ENCODE data around the gene ITGA5. TPM values are rescaled to one million over a fixed set of nuclear protein-coding genes. Genes with fewer than 3 reads are reported as not detected.

The ITGA5 gene
- total and polyA plus RNA-seq, 9 of the 15 experiments (the other 6 are each of a cell fraction or from before 2014, with no cell fraction given): 9.1 to 82.1 (median 47.4) TPM

GRCh38 chr12:54419088-54419887 is at the start of gene ITGA5 (continued):
- TF ChIP-seq ZBTB5 (IDR thresholded peaks at IDR 0.05) (no peak), MTA3 (IDR thresholded peaks at IDR 0.05; ENCODE audit: borderline replicate concordance) (0 out of 2 replicates have a peak, but pooled peaks have one; percentile 28), ZNF395 (CRISPR knock-in tag; IDR thresholded peaks at IDR 0.05) (no peak), HDAC8 (tag; IDR thresholded peaks at IDR 0.05) (no peak), DLX4 (CRISPR knock-in tag; IDR thresholded peaks at IDR 0.05) (no peak), RFX1 (IDR thresholded peaks at IDR 0.05) (no peak), SAFB (IDR thresholded peaks at IDR 0.05; ENCODE audit: borderline replicate concordance, low read depth, low read length) (no peak), RAD21 (CRISPR knock-in tag; conservative IDR thresholded peaks at IDR 0.05 in 1 of 2, IDR thresholded peaks at IDR 0.05 in 1 of 2) (no peak), EZH2 (IDR thresholded peaks at IDR 0.05; ENCODE audit: borderline replicate concordance, low read depth, low read length) (no peak), ZFP91 (CRISPR knock-in tag; IDR thresholded peaks at IDR 0.05) (no peak), ZNF740 (CRISPR knock-in tag; IDR thresholded peaks at IDR 0.05) (no peak), ZNF740 (tag; IDR thresholded peaks at IDR 0.05) (peak in 1 of 2 experiments; percentile 84; a peak in 2 of 4 replicates), MIER1 (IDR thresholded peaks at IDR 0.05; ENCODE audit: low read depth) (no peak), KDM5B (IDR thresholded peaks at IDR 0.05; ENCODE audit: insufficient replicate concordance, low read depth, low read length) (peak; percentile 75), TCFL5 (CRISPR knock-in tag; conservative IDR thresholded peaks at IDR 0.05) (no peak), TAF15 (IDR thresholded peaks at IDR 0.05; ENCODE audit: low read depth, low read length) (no peak), MCM5 (IDR thresholded peaks at IDR 0.05; ENCODE audit: low read depth) (no peak), HNRNPK (IDR thresholded peaks at IDR 0.05; ENCODE audit: low read depth, low read length, poor library complexity, severe bottlenecking) (no peak), TCF7L2 (IDR thresholded peaks at IDR 0.05; ENCODE audit: low read depth, low read length) (no peak), TEAD2 (tag; IDR thresholded peaks at IDR 0.05) (no peak), ZSCAN29 (IDR thresholded peaks at IDR 0.05) (no peak)
